Activated CD4-positive, alpha-beta T cell treated with anti-CD3 and anti-CD28 coated beads, Interleukin-2, amount 50 U/mL, for 48 hours (primary cell): ENCODE data around the gene INPP5E.

ENCODE experiments used
- DNase-seq, 2 experiments: peaks; one replicate each; pipeline ENCODE4 v3.0.0-alpha.2; 2020

The INPP5E gene

DNA sequence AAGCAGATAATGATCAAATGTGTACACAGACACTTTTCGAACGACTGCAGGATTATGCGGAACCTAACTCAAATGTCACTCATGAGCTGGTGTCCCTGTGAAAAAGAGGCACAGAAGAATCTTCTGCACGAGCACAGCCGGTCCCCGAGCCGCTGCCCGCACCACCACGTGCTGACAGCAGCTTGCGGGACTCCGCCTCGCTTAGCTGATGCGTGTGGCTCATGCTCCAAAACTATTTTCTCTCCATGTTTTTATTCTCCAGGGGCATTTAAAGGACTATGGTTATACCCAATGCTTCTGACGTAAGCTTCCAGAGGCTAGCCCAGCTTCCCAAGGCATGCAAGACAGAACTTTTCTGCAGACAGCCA lies 33.7 kb upstream of the INPP5E start:
- no peak for DNase-seq

- DNase-seq: no peak
Observed at GRCh38 chr9:136472640-136473353, 33.2 kb upstream of the INPP5E start.

DNA sequence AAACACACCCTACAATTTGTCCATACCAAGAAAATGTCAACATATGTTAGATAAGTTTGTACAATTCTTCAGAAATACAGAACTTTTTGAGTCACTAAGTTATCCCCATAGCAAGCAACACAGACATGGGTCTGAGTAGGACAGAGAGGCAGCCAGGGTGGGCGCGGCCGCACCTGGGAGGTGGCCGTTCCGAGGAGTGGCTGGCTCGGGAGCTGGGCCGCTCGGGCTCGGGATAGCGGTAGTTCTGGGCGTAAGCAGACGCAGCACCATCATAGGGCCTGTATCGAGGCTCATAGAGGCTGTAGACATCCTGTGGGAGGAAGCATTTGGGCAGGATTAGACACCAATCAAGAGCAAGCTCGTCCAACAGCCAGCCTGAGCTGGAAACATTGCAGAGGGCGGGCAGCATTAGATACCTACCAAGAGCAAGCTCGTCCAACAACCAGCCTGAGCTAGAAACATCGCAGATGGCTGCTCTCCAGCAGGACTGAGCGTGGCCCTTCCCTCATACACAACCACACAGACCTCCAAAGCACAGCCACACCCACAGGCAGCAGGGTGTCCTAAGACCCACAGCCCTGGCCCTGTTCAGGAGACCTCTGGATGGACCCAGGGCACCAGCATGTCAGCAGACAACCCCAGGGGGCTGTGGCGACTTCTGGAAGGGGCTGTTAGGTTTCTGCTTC lies 32.3 kb upstream of the INPP5E start:
- DNase-seq: no peak

- DNase-seq: no peak
Observed at GRCh38 chr9:136470792-136471469, 31.3 kb upstream of the INPP5E start.

DNA sequence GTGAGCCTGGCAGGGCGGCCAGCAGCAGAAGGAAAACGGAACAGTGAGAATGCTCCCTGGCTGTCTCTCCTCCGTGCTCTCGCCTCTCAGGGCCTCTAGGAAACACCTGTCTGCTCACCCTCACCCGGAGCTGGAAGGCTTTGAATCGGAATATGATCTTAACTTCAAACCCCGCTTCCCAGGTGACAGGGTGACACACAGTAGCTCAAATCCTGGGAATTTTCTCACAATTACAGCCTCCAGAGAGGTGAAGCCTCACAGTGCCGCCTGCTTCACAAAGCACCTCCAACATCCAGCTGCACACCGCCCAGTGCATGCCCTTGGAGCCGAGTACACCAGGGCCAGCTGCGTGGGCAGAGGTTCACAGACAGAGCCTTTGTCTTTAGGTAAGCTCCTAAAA lies 30.7 kb upstream of the INPP5E start:
- DNase-seq: no peak

GRCh38 chr9:136467766-136468165 lies 28.1 kb upstream of the INPP5E start:
- no peak for DNase-seq

GRCh38 chr9:136466155-136466541 lies 26.5 kb upstream of the INPP5E start:
- no peak for DNase-seq

DNA sequence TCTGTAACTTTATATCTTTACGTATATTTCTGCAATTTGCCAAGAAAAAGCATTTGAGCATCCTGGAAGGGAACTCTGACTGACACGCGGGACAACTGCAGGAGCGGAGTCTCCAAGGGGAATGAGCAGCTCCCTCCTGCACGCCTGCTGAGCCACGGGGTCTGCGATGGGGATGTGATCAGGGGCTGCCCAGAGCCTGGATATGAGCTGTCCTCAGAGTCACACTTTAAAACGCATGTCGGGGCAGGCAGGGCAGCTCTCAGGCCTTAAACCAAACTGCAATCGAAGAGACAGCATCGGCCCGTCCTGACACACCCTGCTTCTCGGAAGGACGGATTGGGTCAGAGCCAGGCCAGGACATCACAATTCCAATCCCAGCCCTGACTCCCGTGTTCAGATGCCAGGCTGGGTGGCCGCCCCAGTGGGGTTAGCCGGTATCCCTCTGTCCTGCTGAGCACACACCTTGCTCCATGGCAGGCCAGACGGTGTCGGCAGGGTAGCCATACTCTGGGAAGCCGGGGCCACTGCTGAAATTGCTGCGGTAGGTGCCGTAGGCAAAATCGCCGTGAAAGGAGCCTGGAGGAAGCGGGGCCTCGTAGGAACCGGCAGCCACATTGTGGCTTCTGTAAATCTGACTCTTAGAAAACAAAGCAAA lies 26.0 kb upstream of the INPP5E start:
- no peak for DNase-seq

- DNase-seq: no peak
Observed at GRCh38 chr9:136464241-136464640, 24.6 kb upstream of the INPP5E start.

DNA sequence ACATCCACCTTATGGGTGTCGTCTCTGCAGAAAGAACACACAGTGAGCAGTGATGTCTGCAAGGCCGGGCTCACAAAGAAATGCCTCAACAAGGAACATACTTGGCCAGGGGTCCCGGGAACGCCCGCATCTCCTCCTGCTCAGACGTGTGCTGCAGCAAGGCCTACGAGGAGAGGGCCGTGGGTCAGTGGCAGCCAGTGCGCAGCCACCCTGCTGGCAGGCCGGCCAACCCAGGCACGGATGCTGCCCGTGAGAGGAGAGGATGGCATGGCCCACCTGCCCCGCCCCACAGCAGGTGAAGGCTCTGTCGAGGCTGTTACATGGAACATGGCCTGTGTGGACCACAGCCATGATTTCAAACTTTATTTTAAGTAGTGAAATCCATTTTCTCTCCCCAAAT lies 23.9 kb upstream of the INPP5E start:
- DNase-seq: no peak

DNA sequence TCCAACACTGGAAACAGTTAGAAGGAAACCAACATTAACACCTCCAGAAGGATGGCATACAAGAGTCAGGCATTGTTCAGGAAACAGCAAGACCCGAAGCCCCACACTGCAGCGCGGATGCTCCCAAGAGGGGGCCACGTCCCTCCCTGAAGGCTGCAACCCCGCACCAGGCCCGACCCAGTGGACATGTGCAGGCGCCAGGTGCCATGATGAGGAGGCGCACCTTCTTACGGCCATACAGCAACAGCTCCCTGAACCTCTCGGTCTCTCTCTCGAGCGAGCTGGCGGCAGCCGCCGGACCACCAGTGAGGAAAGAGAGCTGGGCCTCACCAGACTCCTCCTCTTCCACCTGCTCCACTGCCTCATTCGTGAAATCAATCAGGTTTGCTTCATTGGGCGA lies 23.0 kb upstream of the INPP5E start:
- no peak for DNase-seq

GRCh38 chr9:136460772-136461325 lies 21.2 kb upstream of the INPP5E start:
- no peak for DNase-seq

- DNase-seq: no peak
Observed at GRCh38 chr9:136459425-136459824, 19.8 kb upstream of the INPP5E start.

- no peak for DNase-seq
Observed at GRCh38 chr9:136457326-136457725, 17.7 kb upstream of the INPP5E start.

DNA sequence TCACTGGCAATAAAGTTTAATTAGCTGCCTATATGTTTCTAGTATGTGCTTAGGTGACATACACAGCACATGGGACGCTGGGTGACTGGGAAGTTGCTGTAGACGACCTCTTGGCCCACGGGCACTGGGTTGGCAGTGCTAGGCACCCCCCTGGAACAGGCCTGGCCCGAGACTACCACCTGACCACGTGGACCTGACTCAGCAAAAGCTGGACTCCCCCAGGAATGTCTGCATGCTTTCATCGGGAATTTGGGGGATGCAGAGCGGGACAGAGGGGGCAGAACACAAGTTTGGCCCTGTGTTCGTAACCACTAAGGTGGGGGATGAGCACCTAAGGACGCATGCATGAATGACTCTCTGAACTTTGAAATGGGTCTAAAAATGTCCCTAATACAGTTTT lies 16.6 kb upstream of the INPP5E start:
- DNase-seq: no peak

DNA sequence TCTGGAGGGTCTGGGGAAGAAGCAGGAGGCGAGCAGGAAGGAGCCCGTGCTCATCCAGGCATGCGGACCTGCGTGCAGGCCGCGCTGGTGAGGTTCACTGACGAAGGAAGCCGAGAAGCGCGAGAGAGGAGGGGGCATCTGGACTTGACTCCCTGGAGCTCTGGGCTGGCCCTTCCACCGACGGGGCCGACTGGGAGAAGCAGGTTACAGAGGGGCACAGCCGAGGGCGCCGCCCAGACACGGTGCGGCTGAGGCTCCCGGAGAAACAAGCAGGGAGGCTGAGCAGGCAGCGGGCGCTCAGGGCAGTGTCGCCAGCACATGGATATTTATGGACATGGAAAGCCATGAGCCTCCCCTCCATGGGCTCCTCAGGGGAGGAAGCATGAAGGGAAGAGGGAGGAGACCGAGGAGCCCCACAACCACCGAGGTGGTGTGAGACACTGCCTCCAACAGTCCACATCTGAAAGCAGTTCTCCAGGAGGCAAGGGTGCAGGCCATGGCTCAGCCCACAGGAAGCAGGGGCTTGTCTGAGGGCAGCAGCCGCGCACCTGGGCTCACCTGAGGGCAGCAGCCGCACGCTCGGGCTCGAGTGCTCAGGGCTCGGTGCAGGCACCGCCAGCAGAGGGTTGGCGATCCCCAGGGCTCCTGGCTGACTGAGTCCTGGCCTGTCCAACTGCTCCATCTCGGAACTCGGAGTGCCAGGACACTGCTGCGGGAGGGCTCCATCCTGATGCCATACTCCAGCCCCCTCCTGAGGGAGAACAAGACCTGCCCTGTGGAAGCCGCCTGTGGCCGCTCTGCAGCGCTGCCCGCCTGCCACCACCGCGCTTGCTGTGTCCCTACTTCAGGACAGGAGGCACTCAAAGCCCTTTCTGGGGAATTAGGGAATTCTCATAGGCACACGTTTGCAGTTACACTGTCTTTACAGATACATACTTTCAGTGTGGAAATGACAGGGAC lies 15.7 kb upstream of the INPP5E start:
- DNase-seq: no peak

- no peak for DNase-seq
Observed at GRCh38 chr9:136454026-136454796, 14.6 kb upstream of the INPP5E start.

DNA sequence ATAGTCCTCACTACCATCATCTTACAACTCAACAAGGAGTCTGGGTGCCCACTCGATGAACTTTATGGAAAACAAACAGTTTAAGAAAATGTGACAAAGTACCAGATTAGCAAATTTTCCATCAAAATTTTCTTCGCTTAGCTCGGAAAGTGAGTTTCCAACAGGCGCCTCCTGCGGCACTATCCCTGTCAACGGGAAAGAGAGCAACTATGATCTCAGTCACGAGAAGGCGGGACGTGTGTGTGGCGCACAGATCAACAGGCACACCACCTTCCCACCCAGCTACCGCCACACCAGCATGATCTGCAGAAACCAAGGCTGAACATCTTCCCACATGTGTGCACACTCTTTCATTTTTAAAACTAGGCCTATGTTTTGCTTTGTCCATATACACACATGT lies 13.7 kb upstream of the INPP5E start:
- DNase-seq: no peak

DNA sequence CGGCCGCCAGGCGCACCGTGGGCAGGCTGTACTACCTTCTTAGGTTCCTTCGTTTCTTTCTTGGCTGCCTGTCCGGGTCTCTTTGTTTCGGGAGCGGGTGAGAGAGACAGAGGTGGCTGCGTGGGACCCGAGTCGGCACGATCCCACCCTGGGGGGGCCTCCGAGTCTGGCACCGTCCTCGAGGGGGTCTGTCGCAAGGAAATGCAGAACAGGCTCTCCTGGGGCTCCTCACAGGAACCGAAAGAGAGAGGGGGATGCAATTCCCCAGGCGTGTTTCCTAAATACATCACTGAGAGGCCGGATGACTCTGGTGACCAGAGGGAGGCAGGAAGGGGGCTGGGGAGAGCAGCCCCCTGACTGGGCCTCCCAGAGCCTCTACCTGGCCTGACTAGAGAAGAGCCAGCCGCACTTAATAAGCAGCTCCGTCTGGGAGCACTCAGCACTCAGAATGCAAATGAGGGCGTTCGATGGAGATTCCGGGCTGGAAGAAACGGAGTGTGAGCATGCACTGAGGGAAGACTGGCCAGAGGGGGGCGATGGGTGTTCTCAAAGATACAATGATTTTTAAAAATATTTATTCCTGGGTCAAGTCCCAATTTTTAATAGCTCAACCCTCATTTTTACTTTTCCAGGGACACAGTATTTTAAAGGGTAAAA lies 11.7 kb upstream of the INPP5E start:
- no peak for DNase-seq

- DNase-seq: no peak
Observed at GRCh38 chr9:136448655-136449054, 9.0 kb upstream of the INPP5E start.
